Jurkat, Clone E6-1 (cell line): ENCODE data around the gene ZNF432. TPM values are rescaled to one million over a fixed set of nuclear protein-coding genes. Genes with fewer than 3 reads are reported as not detected.
A peak's percentile ranks its signal among the peaks of the same experiment; 100 is the strongest.
"Not testable (repeated sequence)": the region's sequence is repeated elsewhere in the genome, so short reads cannot be mapped to it uniquely, and the experiment has no call there.

Experiments used
- DNase-seq: peaks from one replicate; pipeline ENCODE4 v3.0.0-alpha.2; 2011; ENCODE audit warnings: low read depth, low spot score
- H3K4me3 ChIP-seq: 2 replicates; pipeline ENCODE4 v1.5.1; 2011; ENCODE audit warnings: mild to moderate bottlenecking, low read length, control low read depth, moderate library complexity
- polyA plus RNA-seq: library from polyadenylated mRNA; unstranded; fragments of >200 nt; gene quantifications from one replicate; pipeline ENCODE4 v1.2.1, GENCODE V29; 2012; ENCODE audit warnings: missing spikeins; ENCODE audit not compliant: insufficient read length, insufficient read depth

Gene ZNF432
- polyA plus RNA-seq = 0.86 TPM

DNA sequence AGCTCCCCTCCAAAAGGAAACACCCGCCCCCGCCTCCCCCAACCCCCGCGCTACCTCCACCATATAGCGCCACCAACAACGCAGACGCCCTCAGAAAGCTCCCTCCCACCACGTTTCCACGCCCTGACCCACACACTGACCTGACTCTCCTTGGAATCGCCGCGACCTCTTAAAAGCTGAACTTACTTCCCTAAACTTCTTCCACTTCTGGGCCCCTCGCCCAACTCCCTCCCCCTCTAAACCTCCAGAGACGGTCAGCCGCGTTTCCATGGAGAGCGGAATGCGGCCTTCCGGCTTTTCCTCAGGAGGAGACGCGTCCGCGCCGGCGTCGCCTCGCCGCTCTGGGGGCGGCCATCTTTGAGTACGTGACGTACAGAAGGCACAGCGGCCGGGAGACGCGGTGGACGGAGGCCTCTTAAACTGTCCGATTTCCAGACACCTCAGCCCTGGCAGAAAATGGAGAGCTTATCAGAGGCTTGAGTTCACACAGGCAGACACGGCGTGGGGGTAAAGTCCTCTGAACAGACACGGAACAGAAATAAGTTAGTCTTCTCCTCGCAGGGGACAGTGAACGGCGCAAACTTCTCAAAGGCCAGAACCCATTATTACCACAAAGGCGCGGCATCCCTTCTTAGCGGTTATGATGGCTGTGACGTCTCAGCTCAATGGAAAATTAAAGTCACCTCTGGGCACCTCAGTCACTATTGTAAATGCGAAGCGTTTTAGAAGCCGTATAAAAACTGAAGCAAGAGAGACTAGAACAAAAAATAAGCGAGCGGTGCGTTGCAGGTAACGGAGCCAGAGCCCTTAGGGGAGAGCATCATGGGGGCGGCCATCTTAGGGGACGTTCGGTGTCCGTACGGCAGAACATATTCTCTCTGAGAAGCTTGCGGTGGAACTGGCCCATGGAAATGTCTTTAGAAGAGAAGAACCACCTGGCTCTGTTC, at the start of gene ZNF432:
ZNF432 (minus strand) TSS at position 284 of the 947 bp plus-strand sequence. CDS start 1,970 bp downstream, outside the sequence.
- no peak within 1 kb of the TSS for H3K4me3 ChIP-seq
- no peak for DNase-seq

DNA sequence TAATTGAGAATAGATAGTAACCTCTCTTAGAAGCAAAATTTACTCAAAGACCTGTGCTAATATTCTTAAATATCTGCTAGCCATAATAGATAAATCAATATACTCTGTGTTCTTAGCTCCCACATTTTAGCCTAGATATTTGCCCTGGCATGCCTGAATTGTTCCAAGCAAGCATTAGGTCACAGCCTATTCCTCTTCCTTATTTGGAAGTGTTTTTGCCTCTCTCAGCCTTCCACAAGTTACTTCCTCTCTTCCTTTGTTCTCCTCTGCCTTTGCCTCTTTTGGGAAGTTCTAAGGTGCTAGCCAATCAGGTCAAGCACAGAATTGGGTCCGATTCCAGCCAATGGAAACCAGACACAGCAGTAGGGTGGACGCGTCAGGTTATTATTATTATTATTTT, 47.8 kb upstream of the ZNF432 start:
- not testable (repeated sequence) for H3K4me3 ChIP-seq, DNase-seq

DNA sequence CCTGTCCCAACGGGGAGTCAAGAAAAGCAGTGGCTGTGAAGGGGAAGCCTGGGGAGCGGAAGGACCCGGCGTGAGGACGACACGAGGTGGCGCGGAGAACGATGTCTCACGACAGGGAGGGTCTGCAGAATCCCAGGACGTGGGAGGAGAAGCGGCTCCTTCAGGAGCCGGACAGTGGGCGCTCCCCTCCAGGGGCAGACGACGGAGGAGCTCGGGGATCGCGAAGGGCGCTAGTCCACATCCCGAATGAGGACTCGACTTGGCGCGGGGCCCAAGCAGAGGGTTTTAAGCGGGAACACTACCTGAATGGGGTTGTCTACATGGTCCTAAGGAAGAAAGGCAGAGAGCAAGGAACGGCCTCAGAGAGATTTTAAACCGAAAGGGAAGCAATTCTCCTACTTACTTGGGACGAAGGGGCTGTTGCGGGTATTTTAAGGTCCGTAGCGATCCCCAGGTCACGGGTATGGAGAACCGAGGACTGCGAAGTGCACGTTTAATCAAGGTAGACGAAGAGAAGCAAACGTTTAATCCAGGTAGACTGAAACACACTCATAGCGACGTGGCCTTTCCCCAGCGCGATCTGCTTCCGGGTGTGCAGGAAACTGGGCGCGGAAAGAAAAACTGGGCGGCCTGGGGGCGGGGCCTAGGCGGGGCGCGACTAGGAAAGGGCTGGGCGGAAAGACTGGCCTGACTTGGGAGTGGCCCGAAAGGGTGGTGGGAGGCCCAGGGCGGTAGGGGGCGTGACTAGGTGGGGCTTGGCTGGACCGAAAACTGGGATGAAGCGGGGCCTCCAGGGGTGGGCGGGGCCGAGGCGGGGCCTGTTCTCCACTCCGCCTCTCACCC, 46.8 kb upstream of the ZNF432 start, which contains the start of gene ZNF841:
ZNF841 (minus strand) TSS at position 594 of the 843 bp plus-strand sequence. CDS start 10,964 bp downstream, outside the sequence.
- DNase-seq = no peak

GRCh38 chr19:52094526-52095130, 46.0 kb upstream of the ZNF432 start:
- no peak overlapping the region for H3K4me3 ChIP-seq
- no peak for DNase-seq

More for the DNA sequence above, 46.8 kb upstream of the ZNF432 start, which contains the start of gene ZNF841:
- no peak within 1 kb of the TSS for H3K4me3 ChIP-seq

GRCh38 chr19:52086481-52086880, 37.8 kb upstream of the ZNF432 start:
- H3K4me3 ChIP-seq = no peak overlapping the region
- DNase-seq = no peak

- DNase-seq = no peak
- no peak overlapping the region for H3K4me3 ChIP-seq
These were observed 21.9 kb upstream of the ZNF432 start for GRCh38 chr19:52070496-52070895.

GRCh38 chr19:52069653-52070052, 21.0 kb upstream of the ZNF432 start:
- no peak overlapping the region for H3K4me3 ChIP-seq
- no peak for DNase-seq

- DNase-seq = no peak
- H3K4me3 ChIP-seq = no peak overlapping the region
These were observed 17.7 kb upstream of the ZNF432 start for GRCh38 chr19:52066258-52066863.

GRCh38 chr19:52065399-52065798, 16.8 kb upstream of the ZNF432 start:
- H3K4me3 ChIP-seq = no peak overlapping the region
- DNase-seq = no peak

- H3K4me3 ChIP-seq, DNase-seq: not testable (repeated sequence)
These were observed 7.8 kb upstream of the ZNF432 start for GRCh38 chr19:52056480-52056879.

DNA sequence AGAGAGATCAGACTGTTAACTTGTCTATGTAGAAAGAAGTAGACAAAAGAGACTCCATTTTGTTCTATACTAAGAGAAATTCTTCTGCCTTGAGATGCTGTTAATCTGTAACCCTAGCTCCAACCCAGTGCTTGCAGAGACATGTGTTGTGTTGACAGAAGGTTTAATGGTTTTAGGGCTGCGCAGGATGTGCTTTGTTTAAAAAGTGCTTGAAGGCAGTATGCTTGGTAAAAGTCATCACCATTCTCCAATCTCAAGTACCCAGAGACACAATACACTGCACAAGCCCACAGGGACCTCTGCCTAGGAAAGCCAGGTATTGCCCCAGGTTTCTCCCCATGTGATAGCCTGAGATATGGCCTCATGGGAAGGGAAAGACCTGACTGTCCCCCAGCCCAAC, 3.1 kb upstream of the ZNF432 start:
- not testable (repeated sequence) for DNase-seq

DNA sequence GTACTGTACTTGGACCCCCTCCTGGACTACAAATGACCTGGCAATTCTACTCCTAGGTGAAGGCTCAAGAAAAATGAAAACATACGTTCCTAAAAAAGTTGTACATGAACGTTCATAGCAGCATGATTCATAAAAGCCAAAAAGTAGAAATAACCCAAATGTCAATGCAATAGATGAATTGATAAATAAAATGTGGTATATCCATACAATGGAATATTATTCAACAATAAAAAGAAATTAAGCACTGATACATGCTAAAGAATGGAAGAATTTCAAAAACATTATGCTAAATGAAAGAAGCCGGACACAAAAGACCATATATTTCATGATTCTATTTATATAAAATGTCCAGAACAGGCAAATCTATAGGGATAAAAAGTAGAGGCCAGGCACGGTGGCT, 9.5 kb downstream of the ZNF432 start:
- H3K4me3 ChIP-seq = no peak overlapping the region
- DNase-seq = no peak

More for the DNA sequence above, 3.1 kb upstream of the ZNF432 start:
- not testable (repeated sequence) for H3K4me3 ChIP-seq

- no peak for DNase-seq
- no peak overlapping the region for H3K4me3 ChIP-seq
These were observed 14.4 kb downstream of the ZNF432 start for GRCh38 chr19:52034051-52034728.

- peak overlapping the region; percentile 77 for H3K4me3 ChIP-seq
- DNase-seq = no peak
These were observed 19.9 kb downstream of the ZNF432 start for GRCh38 chr19:52028780-52029123.

- peak; percentile 67 for DNase-seq
These were observed 20.4 kb downstream of the ZNF432 start, which contains the start of gene ZNF614 for GRCh38 chr19:52028027-52028779. ZNF614 (minus strand) TSS chr19:52028379; CDS start chr19:52025745, 2,634 bp downstream.

GRCh38 chr19:52026255-52026990, 22.2 kb downstream of the ZNF432 start:
- H3K4me3 ChIP-seq = not testable (repeated sequence)

More at GRCh38 chr19:52028027-52028779, 20.4 kb downstream of the ZNF432 start, which contains the start of gene ZNF614:
- peak within 1 kb of the TSS; percentile 77 for H3K4me3 ChIP-seq

GRCh38 chr19:52024478-52024877, 24.2 kb downstream of the ZNF432 start:
- H3K4me3 ChIP-seq = not testable (repeated sequence)

More at GRCh38 chr19:52026255-52026990, 22.2 kb downstream of the ZNF432 start:
- DNase-seq = not testable (repeated sequence)

More at GRCh38 chr19:52024478-52024877, 24.2 kb downstream of the ZNF432 start:
- DNase-seq = not testable (repeated sequence)
